ENCODE data around the gene EFNA3. TPM values are rescaled to one million over a fixed set of nuclear protein-coding genes. Genes with fewer than 3 reads are reported as not detected.

Gene EFNA3
- total RNA-seq, 4 donors from 2014 or later: 0.91 to 1.7 (median 1.7) TPM; not detected in 1

DNA sequence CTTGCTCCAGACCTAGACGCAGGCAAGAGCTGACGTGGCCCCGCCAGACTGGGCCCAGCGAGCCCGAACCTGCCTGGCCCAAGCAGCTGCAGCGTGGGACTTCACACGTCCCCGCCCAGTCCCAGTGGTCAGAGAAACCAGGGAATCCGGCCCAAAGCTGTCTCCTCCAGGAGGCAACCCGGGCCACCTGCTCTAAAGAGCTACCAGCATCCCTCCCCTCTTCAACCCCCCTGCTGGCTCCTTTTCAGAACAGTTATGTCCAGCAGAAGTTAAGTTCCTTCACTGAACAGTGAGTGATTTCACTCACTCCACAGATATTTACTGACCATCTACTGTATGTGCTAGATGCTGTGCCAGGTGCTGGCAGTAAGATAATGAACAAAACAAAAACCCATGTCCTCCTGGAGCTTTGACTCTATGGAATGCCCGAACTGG is 46.9 kb downstream of the EFNA3 start:
- intact Hi-C loops (cut with DNase I): loop anchor here (5.0 kb wide), 2 partner anchors 33 to 47 kb away; partner anchors contain the start of genes KRTCAP2 and TRIM46
- WGBS: 76% methylated on average over 11 of the region's 11 CpGs
- TF ChIP-seq EP300 (IDR thresholded peaks at IDR 0.05) (no peak), POLR2A (IDR thresholded peaks at IDR 0.05; ENCODE audit: low read depth) (no peak), POLR2AphosphoS5 (IDR thresholded peaks at IDR 0.05) (no peak)
- TF ChIP-seq, protein P1, sequence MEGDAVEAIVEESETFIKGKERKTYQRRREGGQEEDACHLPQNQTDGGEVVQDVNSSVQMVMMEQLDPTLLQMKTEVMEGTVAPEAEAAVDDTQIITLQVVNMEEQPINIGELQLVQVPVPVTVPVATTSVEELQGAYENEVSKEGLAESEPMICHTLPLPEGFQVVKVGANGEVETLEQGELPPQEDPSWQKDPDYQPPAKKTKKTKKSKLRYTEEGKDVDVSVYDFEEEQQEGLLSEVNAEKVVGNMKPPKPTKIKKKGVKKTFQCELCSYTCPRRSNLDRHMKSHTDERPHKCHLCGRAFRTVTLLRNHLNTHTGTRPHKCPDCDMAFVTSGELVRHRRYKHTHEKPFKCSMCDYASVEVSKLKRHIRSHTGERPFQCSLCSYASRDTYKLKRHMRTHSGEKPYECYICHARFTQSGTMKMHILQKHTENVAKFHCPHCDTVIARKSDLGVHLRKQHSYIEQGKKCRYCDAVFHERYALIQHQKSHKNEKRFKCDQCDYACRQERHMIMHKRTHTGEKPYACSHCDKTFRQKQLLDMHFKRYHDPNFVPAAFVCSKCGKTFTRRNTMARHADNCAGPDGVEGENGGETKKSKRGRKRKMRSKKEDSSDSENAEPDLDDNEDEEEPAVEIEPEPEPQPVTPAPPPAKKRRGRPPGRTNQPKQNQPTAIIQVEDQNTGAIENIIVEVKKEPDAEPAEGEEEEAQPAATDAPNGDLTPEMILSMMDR (IDR thresholded peaks at IDR 0.05): no peak
- DNase-seq (ENCODE audit: extremely low spot score): no peak
- peak overlapping the region; percentile 85 to 97 (median 89) for H3K27ac ChIP-seq (replicated peaks in 1 of 4)
- no peaks in the 10 kb centered on the region for H3K9me3 ChIP-seq
- peaks cover 45 to 50% (median 48%) of the 10 kb centered on the region in 4 donors for H3K4me1 ChIP-seq
- no peaks in the 10 kb centered on the region for H3K27me3 ChIP-seq
- no peaks in the 10 kb centered on the region for H3K36me3 ChIP-seq
- no peak overlapping the region for H3K4me3 ChIP-seq

DNA sequence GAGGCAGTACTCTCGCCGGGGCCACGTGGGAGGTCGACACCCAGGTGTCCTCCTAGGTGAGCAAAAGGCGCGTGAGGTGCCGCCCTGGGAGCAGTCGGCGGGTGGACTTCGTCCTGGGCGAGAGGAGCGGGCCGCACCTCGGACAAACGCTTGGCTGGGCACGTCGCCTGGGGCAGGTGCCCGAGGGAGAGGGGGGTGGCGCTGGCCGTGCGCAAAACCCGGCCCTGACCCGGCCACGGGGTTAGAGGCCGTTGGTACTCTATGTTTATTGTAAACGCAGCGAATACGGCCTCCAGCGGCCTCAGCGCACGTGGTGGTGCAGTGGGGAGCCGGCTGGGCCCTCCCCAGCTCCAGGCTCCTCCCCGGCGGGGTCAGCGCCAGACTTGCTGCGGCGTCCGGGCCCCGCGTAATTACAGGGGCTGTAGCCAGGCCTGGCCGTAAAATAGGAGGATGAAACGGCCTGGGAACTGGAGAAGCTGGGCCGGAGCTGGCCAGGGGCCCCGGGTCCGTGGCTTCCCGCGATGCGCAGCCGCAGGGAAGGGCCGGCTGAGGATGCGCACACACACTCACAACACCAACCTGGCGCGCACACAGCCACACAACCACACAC is 47.4 kb downstream of the EFNA3 start:
- peak; percentile 15 to 29 for TF ChIP-seq POLR2AphosphoS5 (IDR thresholded peaks at IDR 0.05)
- TF ChIP-seq, protein P1 (IDR thresholded peaks at IDR 0.05): no peak
- no peak for TF ChIP-seq POLR2A (IDR thresholded peaks at IDR 0.05; ENCODE audit: low read depth)
- no peak for TF ChIP-seq EP300 (IDR thresholded peaks at IDR 0.05)
- WGBS: 50% methylated on average over 24 of the region's 53 CpGs
- Histone ChIP-seq H3K4me3 (peak overlapping the region; percentile 63 to 71 (median 68)), H3K27me3 (no peaks in the 10 kb centered on the region), H3K36me3 (peaks cover 0 to 5% (median under 1%) of the 10 kb centered on the region in 4 donors), H3K9me3 (no peaks in the 10 kb centered on the region), H3K27ac (replicated peaks in 1 of 4) (peak overlapping the region; percentile 85 to 97 (median 89)), H3K4me1 (peaks cover 50 to 55% (median 53%) of the 10 kb centered on the region in 4 donors)
- no peak for DNase-seq (ENCODE audit: extremely low spot score)
- intact Hi-C loops (cut with DNase I): loop anchor here (5.0 kb wide), 2 partner anchors 34 to 46 kb away; partner anchors contain the start of genes KRTCAP2 and TRIM46

DNA sequence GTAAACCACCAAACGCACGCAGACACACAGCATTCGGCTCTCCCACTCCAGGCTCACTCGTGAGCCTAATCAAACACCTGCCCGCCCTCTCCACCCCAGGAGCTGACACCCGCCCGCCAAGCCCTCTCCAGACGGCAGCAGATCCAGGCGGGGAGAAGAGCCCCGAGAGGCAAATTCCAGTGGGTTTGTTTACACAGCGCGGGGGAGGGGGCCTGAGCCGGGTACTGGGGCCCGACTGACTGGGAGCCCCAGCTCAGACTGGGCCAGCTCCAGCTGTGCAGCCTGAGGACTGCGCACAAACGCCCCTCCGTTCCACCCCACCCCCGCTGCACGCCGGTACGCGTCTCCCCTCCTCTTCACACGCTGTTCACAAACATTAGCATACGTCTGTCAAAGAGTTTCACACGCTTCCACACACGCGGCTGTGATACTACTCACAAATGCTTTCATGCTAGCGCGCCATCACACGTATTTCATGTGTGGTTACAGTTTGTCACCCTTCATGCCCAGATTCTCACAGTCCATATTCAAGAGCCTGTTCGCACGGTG is 48.0 kb downstream of the EFNA3 start:
- intact Hi-C loops (cut with DNase I): loop anchor here (5.0 kb wide), 2 partner anchors 34 to 46 kb away; partner anchors contain the start of genes KRTCAP2 and TRIM46
- Histone ChIP-seq H3K27me3 (no peaks in the 10 kb centered on the region), H3K27ac (replicated peaks in 1 of 4) (peak overlapping the region; percentile 85 to 97 (median 89)), H3K9me3 (no peaks in the 10 kb centered on the region), H3K4me3 (peak overlapping the region; percentile 63 to 71 (median 68)), H3K36me3 (peaks cover 0 to 10% (median 6%) of the 10 kb centered on the region in 4 donors), H3K4me1 (peaks cover 55 to 61% (median 59%) of the 10 kb centered on the region in 4 donors)
- DNase-seq (ENCODE audit: extremely low spot score): no peak
- WGBS: 2% methylated on average over 14 of the region's 32 CpGs
- TF ChIP-seq EP300 (IDR thresholded peaks at IDR 0.05) (no peak), POLR2AphosphoS5 (IDR thresholded peaks at IDR 0.05) (peak in 1 of 2 donors; percentile 17), POLR2A (IDR thresholded peaks at IDR 0.05; ENCODE audit: low read depth) (no peak)
- TF ChIP-seq, protein P1 (IDR thresholded peaks at IDR 0.05): no peak

DNA sequence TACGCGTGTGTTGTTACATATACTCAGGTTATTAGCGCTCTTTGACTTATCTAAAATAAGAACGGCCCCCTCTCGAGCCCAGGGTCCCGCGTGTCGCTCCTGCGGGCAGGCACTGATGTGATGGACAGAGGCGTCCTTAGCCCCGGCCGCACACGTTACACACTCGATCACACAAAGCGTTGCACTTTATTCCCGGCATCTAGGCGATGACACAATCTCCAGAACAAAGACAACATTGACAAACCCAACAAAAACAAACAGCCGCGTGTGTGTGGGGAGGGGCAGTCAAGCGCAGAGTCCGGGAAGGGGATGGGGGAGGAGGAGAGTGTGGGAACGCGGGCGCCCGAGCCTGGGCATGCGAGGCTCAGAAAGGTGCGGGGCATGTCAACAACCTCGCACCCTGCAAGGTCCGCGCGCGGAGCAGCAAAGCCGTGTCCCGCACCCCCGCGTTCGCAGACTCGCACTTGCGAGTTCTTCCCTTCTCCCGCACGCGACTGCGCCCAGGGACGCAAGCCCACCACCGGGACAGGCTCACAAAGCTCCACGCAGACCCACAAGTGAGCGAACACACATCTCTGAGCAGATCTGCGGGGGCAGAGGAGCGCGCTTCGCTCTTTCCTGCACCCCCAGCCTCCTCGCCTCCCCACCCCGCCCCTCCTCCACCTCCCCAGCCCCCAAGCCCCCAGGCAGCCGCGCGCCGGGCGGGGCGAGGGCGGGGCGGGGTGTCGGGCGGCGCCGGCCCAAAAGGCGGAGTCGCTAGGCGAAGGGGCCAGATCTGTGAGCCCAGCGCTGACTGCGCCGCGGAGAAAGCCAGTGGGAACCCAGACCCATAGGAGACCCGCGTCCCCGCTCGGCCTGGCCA is 48.7 kb downstream of the EFNA3 start, which contains the start of gene EFNA1:
TSS of gene EFNA1 (plus strand) at position 772 of the 862 bp plus-strand sequence. CDS start 102 bp downstream, outside the sequence.
- Histone ChIP-seq H3K4me1 (peaks cover 62 to 68% (median 66%) of the 10 kb centered on the region in 4 donors), H3K27ac (replicated peaks in 1 of 4) (peak within 1 kb of the TSS; percentile 85 to 97 (median 89)), H3K36me3 (peaks cover 0 to 17% (median 13%) of the 10 kb centered on the region in 4 donors), H3K4me3 (peak within 1 kb of the TSS; percentile 63 to 71 (median 68)), H3K9me3 (no peaks in the 10 kb centered on the region), H3K27me3 (no peaks in the 10 kb centered on the region)
- 1% methylated on average over 54 of the region's 76 CpGs for WGBS
- intact Hi-C loops (cut with DNase I): loop anchor here (5.0 kb wide), 2 partner anchors 35 to 45 kb away; partner anchors contain the start of genes KRTCAP2 and TRIM46
- no peak for TF ChIP-seq POLR2A (IDR thresholded peaks at IDR 0.05; ENCODE audit: low read depth)
- TF ChIP-seq EP300 (IDR thresholded peaks at IDR 0.05): peak; percentile 52
- TF ChIP-seq POLR2AphosphoS5 (IDR thresholded peaks at IDR 0.05): peak; percentile 58 to 91
- TF ChIP-seq, protein P1 (IDR thresholded peaks at IDR 0.05): no peak
- peak; percentile 93 for DNase-seq (ENCODE audit: extremely low spot score)

Measured in esophagus muscularis mucosa (tissue), 4 donors.